NCI-H187 (cell line): Measurements from ENCODE around the gene ADRA1B.
"Not testable (repeated sequence)": the region's sequence is repeated elsewhere in the genome, so short reads cannot be mapped to it uniquely, and the experiment has no call there.

Experiments used
- DNase-seq, 2 experiments: peaks; one replicate each; lab custom pipeline; 2025; lab: John Stamatoyannopoulos, UW

ADRA1B gene

GRCh38 chr5:159971038-159971437 lies 54.8 kb downstream of the ADRA1B start:
- no peak for DNase-seq

- no peak for DNase-seq
Measured at GRCh38 chr5:159971514-159971913, 55.2 kb downstream of the ADRA1B start.

- no peak for DNase-seq
Measured at GRCh38 chr5:159971931-159972461, 55.7 kb downstream of the ADRA1B start.

GRCh38 chr5:159972538-159973362 lies 56.5 kb downstream of the ADRA1B start:
- no peak for DNase-seq

- no peak for DNase-seq
Measured at GRCh38 chr5:159975462-159976019, 59.3 kb downstream of the ADRA1B start.

DNA sequence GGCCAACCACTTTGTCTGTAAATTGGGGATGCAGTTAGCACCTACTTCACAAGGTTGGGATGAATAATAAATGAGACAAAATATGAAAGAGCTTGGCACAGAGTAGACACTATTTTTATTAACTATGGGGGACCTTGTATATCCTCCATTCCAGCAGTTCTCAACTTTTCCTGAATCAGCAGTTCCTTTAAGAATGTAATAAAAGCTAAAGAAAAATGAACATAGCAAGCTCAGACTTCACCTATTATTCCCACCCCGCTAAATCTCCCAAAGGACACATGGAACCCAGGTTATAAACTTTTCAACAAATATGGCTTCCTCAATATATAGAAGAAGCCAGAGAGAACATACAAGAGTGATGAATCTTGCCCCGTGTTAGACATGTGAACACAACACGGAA lies 60.6 kb downstream of the ADRA1B start:
- DNase-seq = no peak

DNA sequence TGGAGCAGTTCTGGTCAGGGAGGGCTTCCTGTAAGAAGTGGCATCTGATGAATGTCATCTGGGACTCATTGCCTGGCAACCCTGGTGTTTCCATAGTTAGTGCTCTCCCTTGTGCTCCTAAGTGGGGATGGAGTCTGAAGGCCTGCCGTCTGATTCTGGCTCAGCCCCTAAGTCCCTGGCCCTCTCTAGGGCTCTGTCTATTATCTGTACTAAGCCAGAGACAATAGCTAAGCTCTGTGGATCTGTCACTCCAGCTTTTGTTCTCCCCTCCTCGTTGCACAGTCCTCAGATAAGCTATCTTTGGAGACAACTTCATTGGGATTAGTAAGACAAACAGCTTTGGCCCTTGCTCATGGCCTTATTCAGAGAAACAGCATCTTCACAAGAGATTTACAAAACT lies 62.1 kb downstream of the ADRA1B start:
- no peak for DNase-seq

GRCh38 chr5:159982421-159983173 lies 66.3 kb downstream of the ADRA1B start:
- DNase-seq = no peak

DNA sequence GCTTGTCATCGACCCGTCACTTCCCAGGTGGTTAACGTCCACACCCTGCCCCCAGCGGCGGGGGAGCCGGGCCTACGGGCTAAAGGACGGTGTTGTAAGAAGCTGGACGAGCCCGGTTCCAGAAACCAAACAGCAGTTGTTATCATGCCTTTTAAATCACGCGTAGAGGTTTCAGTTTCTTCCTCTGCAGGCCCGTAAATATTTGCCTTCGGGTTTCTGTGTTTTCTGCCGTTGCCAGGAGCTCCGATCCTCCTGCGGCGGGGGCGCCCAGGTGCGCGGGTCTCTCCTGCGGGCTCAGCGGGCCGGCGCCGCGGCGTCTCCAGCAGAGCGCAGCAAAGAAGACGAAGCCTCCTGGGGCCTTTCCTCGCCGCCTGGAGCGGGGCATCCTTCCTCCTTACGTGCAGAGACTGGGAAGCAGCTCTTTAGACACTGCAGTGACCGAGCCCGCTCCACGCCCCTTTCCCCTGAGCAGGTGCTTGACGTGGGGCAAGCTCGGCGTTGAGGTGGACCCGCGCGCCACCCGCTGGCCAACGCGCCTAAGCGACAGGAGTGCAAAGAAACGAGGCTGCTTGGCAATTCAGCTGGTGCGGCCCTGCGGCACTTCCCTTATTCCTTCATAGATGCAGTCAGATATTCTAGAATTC lies 70.9 kb downstream of the ADRA1B start:
- peak; percentile 61 to 68 for DNase-seq

- no peak for DNase-seq
Measured at GRCh38 chr5:159990506-159990905, 74.2 kb downstream of the ADRA1B start.

- DNase-seq = no peak
Measured at GRCh38 chr5:159992566-159992965, 76.3 kb downstream of the ADRA1B start.

DNA sequence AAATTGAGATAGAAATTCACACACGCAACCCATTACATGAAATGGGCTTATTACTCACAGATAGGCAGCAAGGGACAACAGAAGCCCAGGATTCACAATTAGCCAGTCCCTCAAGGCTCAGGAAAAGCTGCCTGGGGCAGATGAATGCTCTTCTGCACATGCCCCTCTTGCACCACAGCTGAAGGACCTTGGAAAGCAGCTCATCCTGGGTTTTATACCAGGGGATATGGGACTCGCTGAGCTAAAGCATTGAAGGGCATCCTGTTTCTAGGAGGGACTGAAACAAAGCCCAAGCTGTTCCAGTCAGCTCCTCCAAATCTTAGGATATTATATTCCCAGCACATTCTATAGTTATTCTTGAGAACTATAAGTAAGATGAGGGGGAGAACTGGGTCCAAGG lies 76.9 kb downstream of the ADRA1B start:
- DNase-seq = no peak

- no peak for DNase-seq
Measured at GRCh38 chr5:159995907-159996306, 79.6 kb downstream of the ADRA1B start.

DNA sequence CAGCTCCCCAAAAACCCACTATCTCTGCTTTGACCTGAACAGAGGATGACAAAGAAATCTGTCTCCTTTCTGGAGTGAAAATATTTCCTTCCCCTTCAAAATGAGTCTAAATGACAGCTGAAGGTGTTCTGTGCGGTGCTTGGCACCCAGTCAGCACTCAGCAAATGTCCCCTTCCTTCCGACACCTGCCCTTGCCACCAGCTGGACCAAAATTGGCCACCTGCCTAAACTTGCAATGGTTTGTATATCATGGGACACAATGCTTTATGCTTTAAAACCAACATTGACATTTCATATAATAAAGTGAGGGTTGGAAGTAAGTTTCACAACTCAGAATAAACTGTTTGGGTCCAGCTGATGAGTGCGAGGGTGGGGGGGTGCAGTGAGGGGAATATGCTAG lies 85.2 kb downstream of the ADRA1B start:
- no peak for DNase-seq

GRCh38 chr5:160007514-160007913 lies 91.2 kb downstream of the ADRA1B start:
- no peak for DNase-seq

- DNase-seq = not testable (repeated sequence)
Measured at GRCh38 chr5:160008529-160008876, 92.2 kb downstream of the ADRA1B start.

DNA sequence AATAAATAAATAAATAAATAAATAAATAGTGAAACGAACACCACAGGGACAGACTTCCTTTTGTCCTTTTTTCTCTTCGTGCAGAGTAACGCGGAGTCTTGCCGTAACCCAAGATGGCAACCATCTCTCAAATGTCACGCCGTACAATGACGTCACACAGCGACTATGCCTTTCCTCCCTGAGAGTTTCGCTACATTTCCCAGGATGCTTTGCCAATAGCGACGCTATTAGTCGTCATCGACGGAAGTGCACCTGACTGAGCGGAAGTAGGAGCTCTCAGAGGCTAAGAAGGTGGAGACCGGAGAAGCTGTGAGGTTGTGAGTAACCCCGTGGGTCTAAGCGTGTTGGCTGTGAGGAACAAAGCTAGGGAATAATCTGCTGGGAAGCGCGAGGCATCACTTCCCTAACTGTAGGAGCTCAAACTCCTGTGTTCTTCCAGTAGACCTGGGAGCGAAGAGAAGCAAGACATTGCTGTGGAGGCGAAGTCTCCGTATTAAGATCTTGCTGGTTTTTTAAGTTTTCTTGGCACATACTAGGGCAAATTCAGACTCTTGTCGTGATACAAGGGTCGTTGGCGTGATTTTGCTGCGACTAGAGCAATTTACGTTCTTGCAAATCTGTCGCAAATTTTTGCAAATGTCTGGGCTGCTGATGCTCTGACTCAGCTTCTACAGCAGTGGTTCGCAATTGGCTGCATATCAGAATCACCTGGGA lies 92.8 kb downstream of the ADRA1B start, which contains the start of gene TTC1:
TTC1 (plus strand) TSS at position 263 of the 714 bp plus-strand sequence. CDS start 1,390 bp downstream, outside the sequence.
- DNase-seq = peak; percentile 71 to 89

GRCh38 chr5:160009591-160009989 lies 93.3 kb downstream of the ADRA1B start:
- DNase-seq = no peak

DNA sequence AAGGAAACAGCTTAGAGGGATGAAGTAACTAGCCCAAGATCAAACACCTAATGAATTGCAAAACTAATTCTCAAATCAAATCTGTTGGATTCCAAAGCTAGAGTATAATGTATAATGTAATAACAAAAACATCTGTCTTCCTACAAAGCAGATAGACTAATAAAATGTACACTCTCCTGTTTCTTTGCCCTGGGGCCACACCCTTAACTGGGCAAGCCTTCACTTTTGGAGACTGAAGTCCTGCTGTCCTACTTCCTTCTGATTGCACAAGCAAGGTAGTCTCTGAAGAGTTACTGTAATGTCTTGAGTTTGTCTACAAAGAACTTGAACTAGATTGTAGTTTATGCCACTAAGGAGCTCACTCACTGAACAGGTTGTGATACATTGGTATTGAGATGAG lies 95.2 kb downstream of the ADRA1B start:
- no peak for DNase-seq

DNA sequence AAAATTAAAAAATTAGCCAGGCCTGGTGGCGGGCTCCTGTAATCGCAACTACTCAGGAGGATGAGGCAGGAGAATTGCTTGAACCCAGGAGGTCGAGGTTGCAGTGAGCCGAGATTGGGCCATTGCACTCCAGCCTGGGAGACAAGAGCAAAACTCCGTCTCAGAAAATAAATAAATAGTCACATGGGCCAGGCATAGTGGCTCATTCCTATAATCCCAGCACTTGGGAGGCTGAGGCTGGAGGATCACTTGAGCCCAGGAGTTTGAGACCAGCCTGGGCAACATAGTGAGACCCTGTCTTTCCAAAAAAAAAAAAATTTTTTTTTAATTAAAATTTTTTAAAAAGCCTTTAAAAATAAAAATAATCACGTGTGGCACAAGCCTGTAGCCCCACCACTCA lies 97.9 kb downstream of the ADRA1B start:
- DNase-seq = not testable (repeated sequence)

- DNase-seq = no peak
Measured at GRCh38 chr5:160018945-160019625, 102.8 kb downstream of the ADRA1B start.
